HUES6 (cell line): ENCODE results near the gene SKIC3.
A peak's percentile ranks its signal among the peaks of the same experiment; 100 is the strongest.

Source experiments
- H3K27ac ChIP-seq: 2 replicates; pipeline ENCODE4 v1.7.0; 2013; ENCODE audit warnings: low read depth, mild to moderate bottlenecking, low read length, inconsistent platforms
- H3K27me3 ChIP-seq: 2 replicates; pipeline ENCODE4 v1.6.1; 2013; ENCODE audit warnings: low read length; ENCODE audit not compliant: control insufficient read depth, insufficient read depth
- H3K36me3 ChIP-seq: 2 replicates; pipeline ENCODE4 v1.6.1; 2013; ENCODE audit warnings: low read length; ENCODE audit not compliant: control insufficient read depth, insufficient read depth
- H3K4me1 ChIP-seq: 2 replicates; pipeline ENCODE4 v1.6.1; 2013; ENCODE audit warnings: low read length; ENCODE audit not compliant: control insufficient read depth, insufficient read depth
- H3K4me3 ChIP-seq: 2 replicates; pipeline ENCODE4 v1.5.1; 2013; ENCODE audit warnings: low read depth, low read length
- H3K9ac ChIP-seq: one replicate; pipeline ENCODE4 v1.6.1; 2013; ENCODE audit warnings: mild to moderate bottlenecking, low read length
- H3K9me3 ChIP-seq: 2 replicates; pipeline ENCODE4 v1.6.1; 2013; ENCODE audit warnings: low read depth, low read length; ENCODE audit not compliant: control insufficient read depth, insufficient read depth

SKIC3 gene

DNA sequence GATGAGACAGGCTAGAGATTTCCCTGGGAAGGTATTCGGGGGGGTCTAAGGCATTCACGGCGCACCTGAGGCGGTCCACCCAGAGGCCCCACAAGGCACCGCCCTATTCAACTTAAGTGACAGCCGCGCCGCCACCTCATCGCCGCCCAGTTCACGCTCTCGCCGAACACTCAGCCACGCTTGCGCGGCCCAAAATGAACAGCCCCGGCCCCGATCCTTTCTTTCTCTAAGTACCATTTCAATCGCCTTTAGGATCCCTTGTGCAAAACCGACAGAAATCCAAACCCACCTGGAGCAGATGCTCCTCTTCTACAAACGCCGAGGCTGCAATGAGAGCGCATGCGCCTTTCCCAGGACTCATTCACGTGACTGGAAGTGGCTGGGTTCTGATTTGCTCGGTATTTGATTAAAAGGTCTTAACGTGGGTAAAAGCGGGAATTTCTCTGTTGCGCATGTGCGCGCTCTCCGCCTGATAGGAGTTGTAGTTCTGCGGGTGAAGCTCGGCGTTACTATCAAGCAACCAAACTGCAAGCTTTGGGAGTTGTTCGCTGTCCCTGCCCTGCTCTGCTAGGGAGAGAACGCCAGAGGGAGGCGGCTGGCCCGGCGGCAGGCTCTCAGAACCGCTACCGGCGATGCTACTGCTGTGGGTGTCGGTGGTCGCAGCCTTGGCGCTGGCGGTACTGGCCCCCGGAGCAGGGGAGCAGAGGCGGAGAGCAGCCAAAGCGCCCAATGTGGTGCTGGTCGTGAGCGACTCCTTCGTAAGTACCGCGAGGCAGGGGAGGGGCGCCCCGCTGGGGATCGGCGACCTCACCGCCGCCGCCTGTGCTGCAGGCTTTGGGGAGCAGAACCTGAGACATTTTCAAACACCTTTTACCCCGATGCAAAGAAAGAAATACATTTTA is at the start of gene SKIC3, which contains the start of gene ARSK:
Gene SKIC3 (minus strand): TSS at position 331 of the 902 bp plus-strand sequence. CDS start 7,827 bp downstream, outside the sequence.
Gene ARSK (plus strand): TSS at position 455 of the 902 bp plus-strand sequence. CDS start 178 bp downstream, at position 633.
- H3K36me3 ChIP-seq, result peaks cover 9% of the 10 kb centered on the region
- H3K27ac ChIP-seq, result peak within 1 kb of the TSS; percentile 8; the same call in 1 of the 2 replicates
- no peaks in the 10 kb centered on the region for H3K9me3 ChIP-seq
- H3K4me3 ChIP-seq, result peak within 1 kb of the TSS; percentile 75
- H3K4me1 ChIP-seq, result peaks cover 10% of the 10 kb centered on the region; the same call in 1 of the 2 replicates
- peak within 1 kb of the TSS; percentile 81 for H3K9ac ChIP-seq
- no peaks in the 10 kb centered on the region for H3K27me3 ChIP-seq

DNA sequence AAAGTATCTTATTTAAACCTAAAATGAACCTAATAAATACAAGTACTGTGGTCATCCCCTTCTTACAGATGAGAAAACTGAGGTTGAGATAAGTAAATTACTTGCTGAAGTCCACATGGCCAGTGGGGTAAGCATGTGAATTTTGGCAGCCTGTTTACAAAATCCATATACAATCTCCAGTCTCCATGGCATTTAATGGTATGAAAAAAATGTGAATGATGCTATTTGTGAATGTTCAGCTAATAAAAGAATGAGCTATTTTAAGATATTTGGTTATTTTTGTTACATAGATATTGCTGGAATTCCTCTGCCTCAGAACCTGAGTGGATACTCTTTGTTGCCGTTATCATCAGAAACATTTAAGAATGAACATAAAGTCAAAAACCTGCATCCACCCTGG is 45.8 kb upstream of the SKIC3 start:
- Histone ChIP-seq H3K9ac (no peak overlapping the region), H3K4me3 (no peak overlapping the region), H3K27ac (no peak overlapping the region), H3K36me3 (0 out of 2 replicates have a peak, but pooled peaks cover 6% of the 10 kb centered on the region), H3K27me3 (no peaks in the 10 kb centered on the region), H3K4me1 (no peaks in the 10 kb centered on the region), H3K9me3 (no peaks in the 10 kb centered on the region)

GRCh38 chr5:95599252-95599651 is 44.5 kb upstream of the SKIC3 start:
- Histone ChIP-seq H3K4me1 (no peaks in the 10 kb centered on the region), H3K27me3 (no peaks in the 10 kb centered on the region), H3K9me3 (no peaks in the 10 kb centered on the region), H3K9ac (no peak overlapping the region), H3K36me3 (0 out of 2 replicates have a peak, but pooled peaks cover 6% of the 10 kb centered on the region), H3K4me3 (no peak overlapping the region), H3K27ac (no peak overlapping the region)

- H3K4me1 ChIP-seq, result no peaks in the 10 kb centered on the region
- H3K9me3 ChIP-seq, result no peaks in the 10 kb centered on the region
- H3K4me3 ChIP-seq, result no peak overlapping the region
- no peak overlapping the region for H3K9ac ChIP-seq
- H3K27ac ChIP-seq, result no peak overlapping the region
- H3K27me3 ChIP-seq, result no peaks in the 10 kb centered on the region
- no peaks in the 10 kb centered on the region for H3K36me3 ChIP-seq
Measured at GRCh38 chr5:95595289-95595931, 40.6 kb upstream of the SKIC3 start.

DNA sequence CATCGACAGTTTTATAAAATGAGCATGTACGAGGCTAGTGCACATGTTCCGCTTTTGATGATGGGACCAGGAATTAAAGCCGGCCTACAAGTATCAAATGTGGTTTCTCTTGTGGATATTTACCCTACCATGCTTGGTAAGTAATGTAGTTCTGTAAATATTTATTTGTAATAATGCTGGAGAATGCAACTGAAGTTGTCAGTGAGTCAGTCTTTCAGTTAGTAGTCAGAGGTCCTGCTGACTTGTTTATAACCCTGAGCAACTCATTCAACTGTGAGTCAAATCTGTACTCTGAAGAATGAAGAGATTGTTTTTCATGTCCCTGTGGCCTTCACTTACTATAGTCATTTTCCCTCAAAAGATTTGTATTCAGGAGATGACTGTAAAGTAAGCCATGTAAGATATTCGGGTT is 36.7 kb upstream of the SKIC3 start:
- Histone ChIP-seq H3K27ac (no peak overlapping the region), H3K9me3 (no peaks in the 10 kb centered on the region), H3K27me3 (no peaks in the 10 kb centered on the region), H3K4me1 (0 out of 2 replicates have a peak, but pooled peaks cover 2% of the 10 kb centered on the region), H3K4me3 (no peak overlapping the region), H3K36me3 (no peaks in the 10 kb centered on the region), H3K9ac (no peak overlapping the region)

GRCh38 chr5:95590880-95591279 is 36.1 kb upstream of the SKIC3 start:
- Histone ChIP-seq H3K4me3 (no peak overlapping the region), H3K9me3 (no peaks in the 10 kb centered on the region), H3K4me1 (0 out of 2 replicates have a peak, but pooled peaks cover 2% of the 10 kb centered on the region), H3K9ac (no peak overlapping the region), H3K36me3 (no peaks in the 10 kb centered on the region), H3K27me3 (no peaks in the 10 kb centered on the region), H3K27ac (no peak overlapping the region)

- Histone ChIP-seq H3K4me1 (no peaks in the 10 kb centered on the region), H3K9me3 (no peaks in the 10 kb centered on the region), H3K9ac (no peak overlapping the region), H3K4me3 (no peak overlapping the region), H3K27me3 (no peaks in the 10 kb centered on the region), H3K27ac (no peak overlapping the region), H3K36me3 (no peaks in the 10 kb centered on the region)
Measured at GRCh38 chr5:95583992-95584391, 29.2 kb upstream of the SKIC3 start.

- Histone ChIP-seq H3K27me3 (no peaks in the 10 kb centered on the region), H3K36me3 (no peaks in the 10 kb centered on the region), H3K4me3 (no peak overlapping the region), H3K9ac (no peak overlapping the region), H3K27ac (no peak overlapping the region), H3K9me3 (no peaks in the 10 kb centered on the region), H3K4me1 (no peaks in the 10 kb centered on the region)
Measured at GRCh38 chr5:95581576-95581975, 26.8 kb upstream of the SKIC3 start.

- H3K9me3 ChIP-seq, result no peaks in the 10 kb centered on the region
- H3K9ac ChIP-seq, result no peak overlapping the region
- H3K27me3 ChIP-seq, result no peaks in the 10 kb centered on the region
- H3K4me1 ChIP-seq, result no peaks in the 10 kb centered on the region
- no peak overlapping the region for H3K27ac ChIP-seq
- H3K36me3 ChIP-seq, result peaks cover 8% of the 10 kb centered on the region
- no peak overlapping the region for H3K4me3 ChIP-seq
Measured at GRCh38 chr5:95572016-95572415, 17.2 kb upstream of the SKIC3 start.

DNA sequence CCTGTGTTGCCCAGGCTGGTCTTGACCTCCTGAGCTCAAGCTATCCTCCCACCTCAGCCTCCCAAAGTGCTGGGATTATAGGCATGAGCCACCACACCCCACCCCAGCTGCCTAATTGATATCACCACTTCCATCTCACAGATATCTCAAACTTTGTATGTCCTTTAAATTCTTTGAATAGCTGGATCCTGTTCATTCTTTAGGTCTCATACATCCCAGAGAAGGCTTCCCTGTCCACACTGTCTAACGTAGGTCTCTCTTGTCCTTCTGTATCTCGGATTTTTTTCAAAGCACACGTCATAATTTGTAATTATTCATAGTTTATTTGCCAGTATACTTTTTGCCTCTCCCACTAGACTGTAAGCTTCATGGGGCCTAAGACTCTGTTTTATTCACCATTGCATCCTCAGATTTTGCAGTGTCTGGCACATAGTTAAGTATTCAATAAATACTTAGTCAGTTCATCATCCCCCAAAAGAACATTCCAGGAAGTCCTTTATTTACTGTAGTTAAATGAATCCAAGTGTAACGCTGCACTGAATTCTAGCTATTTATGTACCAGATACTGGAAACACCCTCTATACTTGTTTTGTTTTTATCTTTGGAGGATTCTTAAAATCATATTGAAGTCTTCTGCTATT is 10.6 kb upstream of the SKIC3 start:
- H3K36me3 ChIP-seq, result peaks cover 8% of the 10 kb centered on the region
- no peaks in the 10 kb centered on the region for H3K27me3 ChIP-seq
- H3K4me3 ChIP-seq, result no peak overlapping the region
- no peak overlapping the region for H3K27ac ChIP-seq
- H3K9me3 ChIP-seq, result no peaks in the 10 kb centered on the region
- H3K4me1 ChIP-seq, result no peaks in the 10 kb centered on the region
- H3K9ac ChIP-seq, result no peak overlapping the region
